NB4 (cell line): ENCODE data around the gene MYO7A.
A peak's percentile ranks its signal among the peaks of the same experiment; 100 is the strongest.

Source experiments
- DNase-seq: peaks from one replicate; pipeline ENCODE4 v3.0.0; 2010; ENCODE audit warnings: low read depth
- H3K4me3 ChIP-seq: one replicate; pipeline ENCODE4 v1.5.1; 2011; ENCODE audit warnings: mild to moderate bottlenecking, low read depth, low read length, moderate library complexity
- MYC ChIP-seq: IDR thresholded peaks from 2 replicates; pipeline ENCODE4 v1.6.1; 2011; ENCODE audit warnings: low read depth, low read length
- POLR2A ChIP-seq: IDR thresholded peaks from 2 replicates; pipeline ENCODE4 v1.6.1; 2011; ENCODE audit warnings: mild to moderate bottlenecking; ENCODE audit not compliant: insufficient read length; ENCODE audit errors: extremely low read depth
- TF ChIP-seq, protein P1 (sequence below): IDR thresholded peaks from one replicate; pipeline ENCODE4 v1.5.1; 2012; ENCODE audit warnings: low read depth, low read length
- TF ChIP-seq, protein P2 (sequence below): IDR thresholded peaks from 2 replicates; pipeline ENCODE4 v1.6.1; 2011; ENCODE audit warnings: low read depth, low read length

MYO7A gene

DNA sequence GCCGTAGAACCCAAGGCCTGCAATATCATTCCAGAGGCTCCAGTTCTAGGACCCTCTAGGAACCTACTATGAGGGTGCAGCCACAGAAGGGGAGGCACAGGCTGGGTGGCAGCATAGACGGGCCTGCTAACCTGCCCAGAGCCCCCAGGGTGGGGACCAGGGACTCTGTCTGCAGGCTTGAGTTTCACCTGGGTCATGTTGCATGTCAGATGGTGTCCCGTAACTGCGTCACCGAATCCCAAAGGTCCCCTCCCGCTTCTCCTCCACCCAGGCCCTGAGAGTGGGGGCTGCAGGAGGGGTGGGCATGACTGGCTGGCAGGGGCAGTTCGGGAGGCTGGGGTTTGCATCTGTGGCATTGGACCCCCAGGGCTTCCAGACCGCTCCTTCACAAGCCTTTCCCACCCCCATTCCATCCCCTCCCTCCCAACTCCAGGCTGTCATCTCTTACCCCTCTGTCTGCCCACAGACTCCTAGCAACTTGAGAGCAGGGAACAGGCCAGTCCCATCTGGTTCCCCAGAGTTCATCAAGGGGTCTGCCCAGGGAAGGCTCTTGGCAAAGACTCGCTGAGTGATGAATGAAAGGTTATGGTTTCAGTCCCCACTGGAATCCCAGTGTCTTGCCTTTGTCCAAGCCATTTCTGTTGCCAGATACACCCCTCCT lies 16.3 kb downstream of the MYO7A start:
- TF ChIP-seq, protein P1, sequence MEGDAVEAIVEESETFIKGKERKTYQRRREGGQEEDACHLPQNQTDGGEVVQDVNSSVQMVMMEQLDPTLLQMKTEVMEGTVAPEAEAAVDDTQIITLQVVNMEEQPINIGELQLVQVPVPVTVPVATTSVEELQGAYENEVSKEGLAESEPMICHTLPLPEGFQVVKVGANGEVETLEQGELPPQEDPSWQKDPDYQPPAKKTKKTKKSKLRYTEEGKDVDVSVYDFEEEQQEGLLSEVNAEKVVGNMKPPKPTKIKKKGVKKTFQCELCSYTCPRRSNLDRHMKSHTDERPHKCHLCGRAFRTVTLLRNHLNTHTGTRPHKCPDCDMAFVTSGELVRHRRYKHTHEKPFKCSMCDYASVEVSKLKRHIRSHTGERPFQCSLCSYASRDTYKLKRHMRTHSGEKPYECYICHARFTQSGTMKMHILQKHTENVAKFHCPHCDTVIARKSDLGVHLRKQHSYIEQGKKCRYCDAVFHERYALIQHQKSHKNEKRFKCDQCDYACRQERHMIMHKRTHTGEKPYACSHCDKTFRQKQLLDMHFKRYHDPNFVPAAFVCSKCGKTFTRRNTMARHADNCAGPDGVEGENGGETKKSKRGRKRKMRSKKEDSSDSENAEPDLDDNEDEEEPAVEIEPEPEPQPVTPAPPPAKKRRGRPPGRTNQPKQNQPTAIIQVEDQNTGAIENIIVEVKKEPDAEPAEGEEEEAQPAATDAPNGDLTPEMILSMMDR, result no peak
- TF ChIP-seq, protein P2, sequence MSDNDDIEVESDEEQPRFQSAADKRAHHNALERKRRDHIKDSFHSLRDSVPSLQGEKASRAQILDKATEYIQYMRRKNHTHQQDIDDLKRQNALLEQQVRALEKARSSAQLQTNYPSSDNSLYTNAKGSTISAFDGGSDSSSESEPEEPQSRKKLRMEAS, result no peak
- TF ChIP-seq MYC, result no peak
- TF ChIP-seq POLR2A, result no peak
- DNase-seq, result no peak
- no peak overlapping the region for H3K4me3 ChIP-seq

DNA sequence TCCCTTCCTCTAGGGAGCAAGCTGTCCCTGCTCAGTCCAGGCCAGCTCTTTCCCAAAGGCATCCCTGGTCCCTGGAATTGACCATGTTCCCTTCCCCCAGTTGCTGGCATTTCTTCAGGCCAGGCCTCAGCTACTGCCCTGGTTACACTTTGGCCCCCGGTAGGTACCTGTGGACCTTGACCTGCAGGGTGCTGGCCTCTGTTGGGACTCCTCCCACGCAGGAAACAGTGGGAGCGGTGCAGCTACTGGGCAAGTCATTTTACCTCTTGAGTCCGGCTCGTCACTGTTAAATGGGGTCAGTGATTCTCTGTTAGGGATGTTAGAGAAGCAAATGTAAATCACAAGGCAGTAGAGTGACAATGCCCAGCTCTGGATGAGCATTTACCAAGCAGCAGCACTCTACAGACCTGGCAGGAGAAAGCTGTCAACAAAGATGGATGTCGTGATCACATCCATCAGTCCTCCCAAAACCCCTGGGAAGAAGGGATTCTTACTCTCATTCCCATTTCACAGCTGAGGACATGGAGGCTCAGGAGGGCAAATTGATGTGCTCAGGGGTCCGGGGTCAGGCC lies 16.9 kb downstream of the MYO7A start:
- no peak overlapping the region for H3K4me3 ChIP-seq
- TF ChIP-seq POLR2A, result no peak
- TF ChIP-seq, protein P2, result no peak
- no peak for TF ChIP-seq MYC
- TF ChIP-seq, protein P1, result no peak
- no peak for DNase-seq

DNA sequence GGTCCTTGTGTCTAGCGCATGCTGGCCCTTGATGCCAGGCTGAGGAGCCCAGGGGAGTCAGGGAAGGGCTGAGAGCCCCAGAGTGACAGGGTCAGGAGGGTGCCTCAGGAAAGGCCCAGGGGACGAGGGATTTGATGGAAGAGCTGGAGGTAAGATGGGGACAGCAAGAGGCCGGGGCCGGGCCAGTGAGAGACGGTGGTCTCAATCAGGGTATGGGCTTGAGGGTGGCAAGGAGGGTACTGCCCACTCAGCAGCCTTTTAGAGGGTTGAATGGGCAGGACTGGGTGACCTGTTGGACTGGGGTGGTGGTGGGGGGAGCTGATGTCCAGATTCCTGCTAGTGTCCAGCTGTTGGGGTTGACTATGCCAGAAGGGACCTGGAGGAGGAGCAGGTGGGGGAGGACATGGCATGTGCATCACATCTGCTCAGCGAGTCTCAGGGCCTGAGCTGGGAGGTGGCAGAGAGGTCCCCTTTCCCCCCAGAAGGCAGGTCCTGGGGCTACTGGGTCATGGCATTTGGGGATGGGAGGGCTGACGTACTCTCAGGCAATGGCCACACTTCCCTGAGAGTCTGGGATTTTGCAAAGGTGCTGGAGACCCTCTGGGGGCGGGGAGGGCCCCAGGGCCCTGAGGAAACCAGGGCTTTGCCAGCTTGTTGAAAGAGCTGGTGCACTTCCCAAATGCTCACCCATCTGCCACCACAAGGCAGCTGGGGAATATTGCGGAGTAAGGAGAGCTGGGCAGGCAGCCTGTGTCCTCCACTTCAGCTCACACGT lies 18.4 kb downstream of the MYO7A start:
- no peak for DNase-seq
- no peak overlapping the region for H3K4me3 ChIP-seq

DNA sequence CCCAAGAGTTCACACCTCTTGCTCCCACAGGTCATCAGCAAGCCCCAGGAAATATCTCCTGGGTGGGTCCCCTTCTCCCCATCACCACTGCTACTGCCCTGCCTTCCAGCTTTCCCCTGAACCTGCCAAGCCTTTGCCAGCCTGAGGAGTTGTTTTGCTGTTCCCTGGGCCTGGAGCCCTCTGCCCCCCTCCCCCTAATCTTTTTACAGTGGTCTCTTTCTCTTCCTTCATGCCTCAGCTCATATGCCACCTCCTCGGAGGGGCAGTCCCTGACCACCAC lies 18.9 kb downstream of the MYO7A start:
- TF ChIP-seq, protein P1, result no peak
- TF ChIP-seq MYC (no peak), POLR2A (no peak)
- TF ChIP-seq, protein P2, result no peak
- no peak overlapping the region for H3K4me3 ChIP-seq
- DNase-seq, result no peak

More for the DNA sequence above, 18.4 kb downstream of the MYO7A start:
- TF ChIP-seq, protein P1, result no peak
- TF ChIP-seq, protein P2, result no peak
- TF ChIP-seq MYC (no peak), POLR2A (no peak)

DNA sequence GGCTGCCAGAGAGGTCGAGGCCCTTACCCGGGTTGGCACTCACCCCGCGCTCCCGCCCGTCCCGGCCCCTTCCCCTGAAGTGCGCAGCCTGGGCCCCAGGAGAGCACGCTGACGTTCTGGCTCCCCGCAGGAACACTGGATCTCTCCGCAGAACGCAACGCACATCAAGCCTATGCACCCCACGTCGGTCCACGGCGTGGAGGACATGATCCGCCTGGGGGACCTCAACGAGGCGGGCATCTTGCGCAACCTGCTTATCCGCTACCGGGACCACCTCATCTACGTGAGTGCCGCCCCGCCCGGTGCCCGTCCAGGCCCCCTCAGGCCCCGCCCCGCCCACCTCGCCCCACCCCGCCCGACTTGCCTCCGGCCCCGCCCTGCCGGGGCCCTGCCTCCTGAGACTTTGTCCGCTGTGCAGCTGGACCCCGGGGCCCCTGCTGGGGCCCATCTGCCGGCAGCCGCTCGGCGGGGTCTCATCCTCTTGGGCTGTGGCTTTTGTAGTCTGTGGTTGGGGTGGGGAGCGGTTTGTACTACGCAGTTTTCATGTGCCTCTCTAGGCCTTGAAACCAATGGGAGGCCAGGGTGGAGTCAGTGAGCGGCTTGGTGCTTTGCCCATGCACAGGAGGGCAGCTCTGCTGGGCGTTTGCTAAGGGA lies 19.7 kb downstream of the MYO7A start:
- peak; percentile 14 for TF ChIP-seq POLR2A
- TF ChIP-seq, protein P1, result no peak
- TF ChIP-seq, protein P2, result no peak; the same call in 1 of the 2 replicates
- peak; percentile 46; the same call in 1 of the 2 replicates for TF ChIP-seq MYC
- peak overlapping the region; percentile 3 for H3K4me3 ChIP-seq
- peak; percentile 95 for DNase-seq
